ENCODE measurements around the gene HDGFL2. TPM values are rescaled to one million over a fixed set of nuclear protein-coding genes. Genes with fewer than 3 reads are reported as not detected.

HDGFL2 gene
- total RNA-seq, 1 experiment from 2014 or later = 75.2 TPM

DNA sequence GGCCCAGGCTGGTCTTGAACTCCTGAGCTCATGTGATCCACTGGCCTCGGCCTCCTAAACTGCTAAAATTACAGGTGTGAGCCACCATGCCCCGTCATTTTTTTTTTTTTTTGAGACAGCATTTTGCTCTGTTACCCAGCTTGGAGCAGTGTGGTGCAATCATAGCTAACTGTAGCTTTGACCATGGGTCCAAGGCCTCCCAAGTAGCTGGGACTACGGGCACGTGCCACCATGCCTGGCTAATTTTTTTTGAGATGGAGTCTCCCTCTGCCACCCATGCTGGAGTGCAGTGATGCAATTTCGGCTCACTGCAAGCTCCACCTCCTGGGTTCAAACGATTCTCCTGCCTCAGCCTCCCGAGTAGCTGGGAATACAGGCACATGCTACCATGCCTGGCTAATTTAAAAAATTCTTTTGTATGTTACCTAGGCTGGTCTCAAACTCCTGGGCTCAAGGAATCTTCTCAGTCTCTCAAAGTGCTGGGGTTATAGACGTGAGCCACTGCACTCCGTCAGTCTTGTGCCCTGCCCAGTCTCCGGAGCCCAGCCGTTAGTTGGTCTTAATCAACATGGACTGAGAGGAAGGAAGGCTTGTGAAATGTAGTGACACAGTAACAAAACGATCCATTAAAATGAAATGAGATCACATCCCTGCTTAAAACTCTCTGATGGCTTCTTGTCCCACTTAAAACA, 69.2 kb downstream of the HDGFL2 start:
- H3K4me3 ChIP-seq (replicated peaks in 1 of 2; ENCODE audit: low read depth in 1 of 2, low read length in 2 of 2) = no peak overlapping the region
- DNase-seq (ENCODE audit: low read depth, low spot score) (no peak), ATAC-seq (no peak)
- H3K36me3 ChIP-seq (ENCODE audit: control insufficient read depth in 1 of 2, insufficient read depth in 2 of 2, low read length in 2 of 2) = no peaks in the 10 kb centered on the region
- CTCF ChIA-PET = no interaction called here
- POLR2A ChIA-PET = no interaction called here
- H3K9me2 ChIP-seq (ENCODE audit: insufficient read depth) = no peaks in the 10 kb centered on the region
- no peaks in the 10 kb centered on the region for H4K20me1 ChIP-seq (ENCODE audit: insufficient read depth)
- H3K9ac ChIP-seq (ENCODE audit: low read length) = no peak overlapping the region
- intact Hi-C loops (cut with micrococcal nuclease) = no loop called here
- H3K4me2 ChIP-seq (ENCODE audit: low read length) = no peak overlapping the region
- H2AFZ ChIP-seq (ENCODE audit: low read depth, low read length, poor library complexity, severe bottlenecking) = no peak overlapping the region
- no peaks in the 10 kb centered on the region for H3K79me2 ChIP-seq (ENCODE audit: insufficient read depth, low read length)
- TF ChIP-seq EZH2phosphoT487 (IDR thresholded peaks at IDR 0.05; ENCODE audit: borderline replicate concordance) = no peak
- TF ChIP-seq SIN3A (IDR thresholded peaks at IDR 0.05; ENCODE audit: low read depth) = no peak
- TF ChIP-seq POLR2A (IDR thresholded peaks at IDR 0.05; ENCODE audit: borderline replicate concordance, extremely low read depth, insufficient read depth, insufficient read length) = no peak
- no peak for TF ChIP-seq CBX3 (IDR thresholded peaks at IDR 0.05; ENCODE audit: low read depth)
- TF ChIP-seq FOSL1 (IDR thresholded peaks at IDR 0.05; ENCODE audit: low read depth) = no peak
- no peak for TF ChIP-seq SRF (IDR thresholded peaks at IDR 0.05; ENCODE audit: low read depth)
- TF ChIP-seq CEBPB (IDR thresholded peaks at IDR 0.05; ENCODE audit: low read depth) = no peak
- TF ChIP-seq JUND (IDR thresholded peaks at IDR 0.05) = no peak
- TF ChIP-seq EGR1 (IDR thresholded peaks at IDR 0.05; ENCODE audit: low read depth) = no peak
- TF ChIP-seq ELF1 (IDR thresholded peaks at IDR 0.05; ENCODE audit: borderline replicate concordance, low read depth) = no peak
- TF ChIP-seq, protein P1, sequence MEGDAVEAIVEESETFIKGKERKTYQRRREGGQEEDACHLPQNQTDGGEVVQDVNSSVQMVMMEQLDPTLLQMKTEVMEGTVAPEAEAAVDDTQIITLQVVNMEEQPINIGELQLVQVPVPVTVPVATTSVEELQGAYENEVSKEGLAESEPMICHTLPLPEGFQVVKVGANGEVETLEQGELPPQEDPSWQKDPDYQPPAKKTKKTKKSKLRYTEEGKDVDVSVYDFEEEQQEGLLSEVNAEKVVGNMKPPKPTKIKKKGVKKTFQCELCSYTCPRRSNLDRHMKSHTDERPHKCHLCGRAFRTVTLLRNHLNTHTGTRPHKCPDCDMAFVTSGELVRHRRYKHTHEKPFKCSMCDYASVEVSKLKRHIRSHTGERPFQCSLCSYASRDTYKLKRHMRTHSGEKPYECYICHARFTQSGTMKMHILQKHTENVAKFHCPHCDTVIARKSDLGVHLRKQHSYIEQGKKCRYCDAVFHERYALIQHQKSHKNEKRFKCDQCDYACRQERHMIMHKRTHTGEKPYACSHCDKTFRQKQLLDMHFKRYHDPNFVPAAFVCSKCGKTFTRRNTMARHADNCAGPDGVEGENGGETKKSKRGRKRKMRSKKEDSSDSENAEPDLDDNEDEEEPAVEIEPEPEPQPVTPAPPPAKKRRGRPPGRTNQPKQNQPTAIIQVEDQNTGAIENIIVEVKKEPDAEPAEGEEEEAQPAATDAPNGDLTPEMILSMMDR (IDR thresholded peaks at IDR 0.05 in 2 of 3, conservative IDR thresholded peaks at IDR 0.05 in 1 of 3; ENCODE audit: borderline replicate concordance in 1 of 3, insufficient read depth in 1 of 3, low read depth in 2 of 3, low read length in 2 of 3) = no peak
- no peak for TF ChIP-seq RAD21 (IDR thresholded peaks at IDR 0.05; ENCODE audit: low read depth)
- TF ChIP-seq, protein P2, sequence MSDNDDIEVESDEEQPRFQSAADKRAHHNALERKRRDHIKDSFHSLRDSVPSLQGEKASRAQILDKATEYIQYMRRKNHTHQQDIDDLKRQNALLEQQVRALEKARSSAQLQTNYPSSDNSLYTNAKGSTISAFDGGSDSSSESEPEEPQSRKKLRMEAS (IDR thresholded peaks at IDR 0.05) = no peak
- TF ChIP-seq, protein P3, sequence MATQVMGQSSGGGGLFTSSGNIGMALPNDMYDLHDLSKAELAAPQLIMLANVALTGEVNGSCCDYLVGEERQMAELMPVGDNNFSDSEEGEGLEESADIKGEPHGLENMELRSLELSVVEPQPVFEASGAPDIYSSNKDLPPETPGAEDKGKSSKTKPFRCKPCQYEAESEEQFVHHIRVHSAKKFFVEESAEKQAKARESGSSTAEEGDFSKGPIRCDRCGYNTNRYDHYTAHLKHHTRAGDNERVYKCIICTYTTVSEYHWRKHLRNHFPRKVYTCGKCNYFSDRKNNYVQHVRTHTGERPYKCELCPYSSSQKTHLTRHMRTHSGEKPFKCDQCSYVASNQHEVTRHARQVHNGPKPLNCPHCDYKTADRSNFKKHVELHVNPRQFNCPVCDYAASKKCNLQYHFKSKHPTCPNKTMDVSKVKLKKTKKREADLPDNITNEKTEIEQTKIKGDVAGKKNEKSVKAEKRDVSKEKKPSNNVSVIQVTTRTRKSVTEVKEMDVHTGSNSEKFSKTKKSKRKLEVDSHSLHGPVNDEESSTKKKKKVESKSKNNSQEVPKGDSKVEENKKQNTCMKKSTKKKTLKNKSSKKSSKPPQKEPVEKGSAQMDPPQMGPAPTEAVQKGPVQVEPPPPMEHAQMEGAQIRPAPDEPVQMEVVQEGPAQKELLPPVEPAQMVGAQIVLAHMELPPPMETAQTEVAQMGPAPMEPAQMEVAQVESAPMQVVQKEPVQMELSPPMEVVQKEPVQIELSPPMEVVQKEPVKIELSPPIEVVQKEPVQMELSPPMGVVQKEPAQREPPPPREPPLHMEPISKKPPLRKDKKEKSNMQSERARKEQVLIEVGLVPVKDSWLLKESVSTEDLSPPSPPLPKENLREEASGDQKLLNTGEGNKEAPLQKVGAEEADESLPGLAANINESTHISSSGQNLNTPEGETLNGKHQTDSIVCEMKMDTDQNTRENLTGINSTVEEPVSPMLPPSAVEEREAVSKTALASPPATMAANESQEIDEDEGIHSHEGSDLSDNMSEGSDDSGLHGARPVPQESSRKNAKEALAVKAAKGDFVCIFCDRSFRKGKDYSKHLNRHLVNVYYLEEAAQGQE (IDR thresholded peaks at IDR 0.05; ENCODE audit: low read depth) = no peak
- TF ChIP-seq ZNF274 (IDR thresholded peaks at IDR 0.05; ENCODE audit: low read depth, low read length) = no peak
- TF ChIP-seq TCF7L2 (IDR thresholded peaks at IDR 0.05; ENCODE audit: borderline replicate concordance, extremely low read depth, insufficient read depth, insufficient read length) = no peak
- no peak for TF ChIP-seq EZH2 (IDR thresholded peaks at IDR 0.05)
- no peak for TF ChIP-seq POLR2AphosphoS5 (IDR thresholded peaks at IDR 0.05; ENCODE audit: low read depth, low read length)
- TF ChIP-seq, protein P4, sequence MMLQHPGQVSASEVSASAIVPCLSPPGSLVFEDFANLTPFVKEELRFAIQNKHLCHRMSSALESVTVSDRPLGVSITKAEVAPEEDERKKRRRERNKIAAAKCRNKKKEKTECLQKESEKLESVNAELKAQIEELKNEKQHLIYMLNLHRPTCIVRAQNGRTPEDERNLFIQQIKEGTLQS (IDR thresholded peaks at IDR 0.05) = no peak
- peaks cover 10 to 20% of the 10 kb centered on the region in 2 experiments; a peak in 3 of 4 replicates for H3K4me1 ChIP-seq (ENCODE audit: control insufficient read depth in 1 of 2, insufficient read depth in 2 of 2, low read length in 2 of 2)
- no peaks in the 10 kb centered on the region for H3K27me3 ChIP-seq (ENCODE audit: insufficient read depth, low read length)
- BruUV-seq (replicated peaks) = no TSS peak
- no peak overlapping the region for H3K27ac ChIP-seq (ENCODE audit: low read depth, low read length)
- H3K9me3 ChIP-seq (ENCODE audit: control insufficient read depth in 1 of 2, insufficient read depth in 1 of 2, low read depth in 1 of 2, low read length in 2 of 2) = no peaks in the 10 kb centered on the region
- RAD21 ChIA-PET (ENCODE audit: low non-redundant PET in 1 of 2, low total read pairs in 2 of 2, uncharacterized antibody in 2 of 2, unreplicated experiment in 2 of 2) = no interaction called here
